Coronary artery (tissue), 2 donors: ENCODE data around the gene CELF2.

Experiments used
- DNase-seq: peaks from one replicate; pipeline ENCODE4 v3.0.0-alpha.2; 2017; ENCODE audit warnings: low spot score
- H3K27ac ChIP-seq, 2 donors: fragments of 200-600 bp; sonication (generic); one replicate each; pipeline ENCODE4 v1.5.1; 2016 to 2019
- H3K4me3 ChIP-seq: fragments of 200-600 bp; sonication (generic); 2 replicates; pipeline ENCODE4 v1.5.1; 2016; ENCODE audit warnings: mild to moderate bottlenecking, moderate library complexity
- CTCF ChIP-seq: fragments of 200-600 bp; sonication (generic); IDR thresholded peaks from one replicate; pipeline ENCODE4 v1.5.1; 2019; ENCODE audit warnings: antibody characterized with exemption

CELF2 gene

GRCh38 chr10:11212288-11213085 lies 194.8 kb downstream of the CELF2 start:
- no peak for DNase-seq
- no peak for TF ChIP-seq CTCF
- no peak overlapping the region for H3K27ac ChIP-seq
- no peak overlapping the region for H3K4me3 ChIP-seq

- no peak overlapping the region for H3K27ac ChIP-seq
- TF ChIP-seq CTCF: no peak
These were observed 195.5 kb downstream of the CELF2 start for GRCh38 chr10:11213137-11213536.

GRCh38 chr10:11214407-11214806 lies 196.7 kb downstream of the CELF2 start:
- DNase-seq: no peak
- no peak for TF ChIP-seq CTCF
- Histone ChIP-seq H3K4me3 (no peak overlapping the region), H3K27ac (no peak overlapping the region)

More at GRCh38 chr10:11213137-11213536, 195.5 kb downstream of the CELF2 start:
- H3K4me3 ChIP-seq: no peak overlapping the region
- no peak for DNase-seq

GRCh38 chr10:11215471-11215870 lies 197.8 kb downstream of the CELF2 start:
- Histone ChIP-seq H3K27ac (no peak overlapping the region), H3K4me3 (no peak overlapping the region)
- no peak for DNase-seq
- no peak for TF ChIP-seq CTCF

- Histone ChIP-seq H3K27ac (no peak overlapping the region), H3K4me3 (no peak overlapping the region)
- no peak for TF ChIP-seq CTCF
- DNase-seq: no peak
These were observed 199.8 kb downstream of the CELF2 start for GRCh38 chr10:11217521-11217920.

GRCh38 chr10:11218395-11218794 lies 200.7 kb downstream of the CELF2 start:
- Histone ChIP-seq H3K27ac (no peak overlapping the region), H3K4me3 (no peak overlapping the region)
- TF ChIP-seq CTCF: no peak
- no peak for DNase-seq

- no peak for DNase-seq
- H3K27ac ChIP-seq: no peak overlapping the region
- TF ChIP-seq CTCF: no peak
- H3K4me3 ChIP-seq: no peak overlapping the region
These were observed 201.8 kb downstream of the CELF2 start for GRCh38 chr10:11219431-11219830.
